Activated T-cell treated with anti-CD3 and anti-CD28 coated beads, Interleukin-2, amount 50 U/mL, for 4 hours (primary cell): ENCODE measurements around the gene RGSL1. TPM values are rescaled to one million over a fixed set of nuclear protein-coding genes. Genes with fewer than 3 reads are reported as not detected.

Source experiments
- total RNA-seq, 3 donors: library from RNA; stranded (reverse); gene quantifications; one replicate each; pipeline ENCODE4 v1.2.1, GENCODE V29; 2021

Gene RGSL1
- total RNA-seq, 3 donors from 2014 or later: not detected

Other genes with a start within 250 kb of the RGSL1 start
- gene GLUL, start 58.4 kb upstream of the RGSL1 start, total RNA-seq: 10 to 100 TPM; 34.4 to 52.5 (median 40.5) TPM
- gene TEDDM1, start 49.5 kb upstream of the RGSL1 start, total RNA-seq: not detected
- 1 to 10 TPM; 1.7 to 2.5 (median 2.0) TPM for gene RNASEL, start 139.1 kb downstream of the RGSL1 start, total RNA-seq
- gene RGS16, start 154.2 kb downstream of the RGSL1 start, total RNA-seq: 10 to 100 TPM; 38.8 to 62.8 (median 53.6) TPM
- not detected for gene RGS8, start 234.4 kb downstream of the RGSL1 start, total RNA-seq